ENCODE data around the gene RABGEF1. TPM values are rescaled to one million over a fixed set of nuclear protein-coding genes. Genes with fewer than 3 reads are reported as not detected.
"Not testable (repeated sequence)": the region's sequence is repeated elsewhere in the genome, so short reads cannot be mapped to it uniquely, and the experiment has no call there.

Gene RABGEF1
- total RNA-seq, 4 donors from 2014 or later, result 44.6 to 53.2 (median 48.1) TPM

DNA sequence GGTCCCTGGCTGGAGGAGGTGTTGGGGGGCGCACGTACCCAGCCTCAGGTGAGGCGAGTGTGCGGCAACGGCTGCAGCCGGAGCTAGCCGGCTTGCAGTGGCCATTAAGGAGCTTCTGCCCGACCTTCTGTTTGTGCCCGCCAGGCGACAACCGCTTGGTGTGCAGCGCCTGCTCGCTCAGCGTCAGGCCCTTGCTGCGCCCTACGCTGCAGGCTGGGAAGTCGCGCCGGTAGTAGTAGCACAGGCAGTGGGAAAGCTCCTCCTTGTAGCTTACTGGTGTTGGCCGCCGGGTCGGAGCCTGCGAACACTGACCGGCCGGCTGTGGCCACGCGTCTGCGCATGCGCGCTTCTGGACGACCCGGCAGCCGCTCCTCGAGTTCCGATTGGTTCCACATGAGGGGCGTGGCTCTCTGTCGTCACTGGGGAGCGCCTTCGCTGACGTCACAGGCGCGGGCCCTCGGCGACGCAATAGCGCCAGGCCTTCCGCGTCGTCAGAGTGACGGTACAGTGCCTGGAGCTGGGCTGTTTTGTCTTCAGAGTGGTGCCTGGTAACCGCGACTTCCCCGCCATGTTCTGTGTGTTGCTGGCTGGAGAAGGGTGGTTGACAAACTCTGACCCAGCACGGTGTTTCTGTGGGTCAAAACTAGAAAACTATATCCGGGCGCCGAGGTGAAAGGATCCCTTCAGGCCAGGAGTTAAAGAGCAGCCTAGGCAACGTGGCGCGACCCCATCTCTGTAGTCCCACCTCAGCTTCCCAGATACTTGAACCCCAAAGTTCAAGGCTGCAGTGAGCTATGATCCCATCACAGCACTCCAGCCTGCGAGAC is 104.2 kb downstream of the RABGEF1 start:
- peak overlapping the region; percentile 82 for H3K4me3 ChIP-seq (ENCODE audit: low read depth, poor library complexity, severe bottlenecking)
- TF ChIP-seq, protein P1, sequence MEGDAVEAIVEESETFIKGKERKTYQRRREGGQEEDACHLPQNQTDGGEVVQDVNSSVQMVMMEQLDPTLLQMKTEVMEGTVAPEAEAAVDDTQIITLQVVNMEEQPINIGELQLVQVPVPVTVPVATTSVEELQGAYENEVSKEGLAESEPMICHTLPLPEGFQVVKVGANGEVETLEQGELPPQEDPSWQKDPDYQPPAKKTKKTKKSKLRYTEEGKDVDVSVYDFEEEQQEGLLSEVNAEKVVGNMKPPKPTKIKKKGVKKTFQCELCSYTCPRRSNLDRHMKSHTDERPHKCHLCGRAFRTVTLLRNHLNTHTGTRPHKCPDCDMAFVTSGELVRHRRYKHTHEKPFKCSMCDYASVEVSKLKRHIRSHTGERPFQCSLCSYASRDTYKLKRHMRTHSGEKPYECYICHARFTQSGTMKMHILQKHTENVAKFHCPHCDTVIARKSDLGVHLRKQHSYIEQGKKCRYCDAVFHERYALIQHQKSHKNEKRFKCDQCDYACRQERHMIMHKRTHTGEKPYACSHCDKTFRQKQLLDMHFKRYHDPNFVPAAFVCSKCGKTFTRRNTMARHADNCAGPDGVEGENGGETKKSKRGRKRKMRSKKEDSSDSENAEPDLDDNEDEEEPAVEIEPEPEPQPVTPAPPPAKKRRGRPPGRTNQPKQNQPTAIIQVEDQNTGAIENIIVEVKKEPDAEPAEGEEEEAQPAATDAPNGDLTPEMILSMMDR (IDR thresholded peaks at IDR 0.05), result peak in 1 of 3 donors; percentile 74
- TF ChIP-seq POLR2A (IDR thresholded peaks at IDR 0.05), result peak in 1 of 2 donors; percentile 67
- intact Hi-C loops (cut with DNase I; ENCODE audit: low total_unique reads), result no loop called here
- WGBS, 2 donors, result 0 to 1% methylated on average over 33 to 48 of the region's 61 CpGs
- DNase-seq (ENCODE audit: low spot score in 2 of 2), result peak; percentile 97 to 100

DNA sequence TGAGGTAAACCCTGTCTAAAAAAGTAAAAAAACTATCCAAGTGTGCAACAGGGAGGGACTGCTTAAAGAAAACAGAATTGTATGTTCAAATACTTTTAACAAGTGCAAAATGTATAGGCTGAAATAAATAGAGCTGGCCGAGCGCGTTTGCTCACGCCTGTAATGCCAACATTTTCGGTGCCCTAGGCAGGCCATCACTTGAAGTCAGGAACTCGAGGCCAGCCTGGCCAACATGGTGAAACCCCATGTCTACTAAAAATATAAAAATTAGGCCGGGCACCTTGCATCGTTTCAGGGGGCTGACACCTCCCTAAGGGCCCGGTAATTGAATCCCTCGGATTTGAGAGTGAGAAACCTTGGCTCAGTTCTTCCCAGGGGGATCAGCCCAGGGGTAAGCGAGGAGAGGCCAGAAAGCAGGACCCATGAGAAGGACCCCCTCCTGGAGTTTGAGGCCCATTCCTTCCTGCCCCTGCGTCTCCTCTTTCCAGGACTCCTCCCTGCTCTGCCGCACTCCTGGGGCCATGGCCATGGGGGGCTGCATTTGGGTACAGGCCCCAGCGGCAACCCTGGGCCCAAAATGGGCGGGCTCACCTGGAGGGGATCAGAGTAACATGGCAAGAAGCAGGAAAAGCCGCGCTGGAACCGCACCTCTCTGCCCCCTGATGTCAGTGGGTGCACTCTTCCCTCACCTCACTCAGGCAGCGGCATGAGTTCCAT is 105.0 kb downstream of the RABGEF1 start:
- DNase-seq (ENCODE audit: low spot score in 2 of 2), result peak in 1 of 2 donors; percentile 85
- H3K4me3 ChIP-seq (ENCODE audit: low read depth, poor library complexity, severe bottlenecking), result peak overlapping the region; percentile 65
- TF ChIP-seq POLR2A (IDR thresholded peaks at IDR 0.05), result no peak
- TF ChIP-seq, protein P1 (IDR thresholded peaks at IDR 0.05), result no peak
- WGBS, 2 donors, result 46 to 54% methylated on average over 19 of the region's 19 CpGs
- intact Hi-C loops (cut with DNase I; ENCODE audit: low total_unique reads), result no loop called here

DNA sequence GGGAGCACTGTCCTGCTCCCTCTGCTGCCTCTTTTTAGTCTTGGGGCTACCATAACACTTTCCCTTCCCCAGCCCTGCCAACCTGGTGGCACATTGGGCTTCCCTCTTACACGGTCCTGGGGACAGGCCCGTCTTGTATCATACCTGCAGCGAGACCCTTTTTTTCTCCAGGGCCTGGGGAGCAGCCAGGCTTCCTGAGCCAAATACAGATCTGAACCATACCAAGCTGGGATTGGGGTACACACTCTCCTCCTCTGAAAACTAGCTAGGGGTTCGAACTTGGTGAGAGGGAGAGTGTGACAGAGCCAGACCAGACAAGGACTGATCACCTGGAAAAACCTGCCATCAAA is 105.5 kb downstream of the RABGEF1 start:
- DNase-seq (ENCODE audit: low spot score in 2 of 2); intact Hi-C loops (cut with DNase I; ENCODE audit: low total_unique reads); H3K4me3 ChIP-seq (ENCODE audit: low read depth, poor library complexity, severe bottlenecking): not testable (repeated sequence)
- WGBS, 2 donors, result 87 to 92% methylated on average over 4 of the region's 4 CpGs

DNA sequence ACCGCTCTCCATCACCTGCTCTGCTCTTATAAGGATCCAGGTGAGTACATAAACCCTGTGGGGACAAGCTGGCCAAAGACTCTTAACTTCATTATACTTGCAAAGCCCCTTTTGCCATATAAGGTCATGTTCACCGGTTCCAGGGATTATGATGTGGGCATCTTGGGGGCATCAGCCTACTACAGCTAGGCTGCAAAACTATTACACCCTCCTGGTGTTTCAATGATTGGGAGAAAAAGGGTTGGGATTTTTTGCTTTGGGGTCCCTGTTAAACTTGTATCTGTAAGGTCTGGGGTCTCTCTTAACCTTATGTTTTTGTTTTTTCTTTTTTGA is 107.0 kb downstream of the RABGEF1 start:
- DNase-seq (ENCODE audit: low spot score in 2 of 2); intact Hi-C loops (cut with DNase I; ENCODE audit: low total_unique reads): not testable (repeated sequence)

DNA sequence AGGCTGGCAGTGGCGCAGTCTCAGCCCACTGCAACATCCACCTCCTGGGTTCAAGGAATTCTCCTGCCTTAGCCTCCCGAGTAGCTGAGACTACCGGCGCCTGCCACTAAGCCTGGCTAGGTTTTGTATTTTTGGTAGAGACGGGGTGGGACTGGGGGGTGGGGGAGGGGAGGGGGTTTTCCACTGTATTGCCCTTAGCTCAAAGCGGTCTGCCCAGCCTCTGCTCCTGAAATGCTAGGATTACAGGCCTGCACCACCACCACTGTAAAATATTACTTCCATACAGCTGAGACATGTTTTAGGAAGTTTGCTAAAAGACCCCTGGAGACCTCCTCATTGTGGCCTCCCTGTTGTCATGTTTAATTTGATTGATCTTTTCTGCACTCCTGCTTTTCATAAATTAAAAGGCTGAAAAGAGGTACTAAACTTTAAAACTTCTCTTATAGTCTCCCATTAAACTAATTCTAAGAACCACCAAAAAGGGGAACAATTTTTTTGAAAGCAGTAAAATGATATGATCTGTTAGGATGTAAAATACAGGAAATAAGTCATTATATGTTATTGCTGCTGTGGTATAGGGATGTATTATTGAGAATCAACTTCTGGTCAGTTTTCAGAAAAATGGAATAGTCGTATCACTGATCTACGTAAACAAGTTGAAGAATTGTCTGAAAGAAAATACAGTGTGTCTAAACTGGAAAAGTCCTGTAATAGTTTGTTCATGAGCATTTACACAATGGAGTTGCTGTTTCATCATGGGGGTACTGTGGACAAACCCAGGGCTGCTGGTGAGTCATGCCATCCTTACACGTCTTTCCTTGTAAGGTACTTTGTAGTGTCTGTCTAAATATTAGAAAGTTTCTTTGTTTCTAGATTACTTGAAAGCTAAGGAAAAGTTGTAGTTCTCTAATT is 107.6 kb downstream of the RABGEF1 start:
- WGBS, 2 donors, result 70 to 72% methylated on average over 9 of the region's 9 CpGs
- no peak overlapping the region for H3K4me3 ChIP-seq (ENCODE audit: low read depth, poor library complexity, severe bottlenecking)
- no peak for TF ChIP-seq POLR2A (IDR thresholded peaks at IDR 0.05)
- TF ChIP-seq, protein P1 (IDR thresholded peaks at IDR 0.05), result no peak
- no peak for DNase-seq (ENCODE audit: low spot score in 2 of 2)
- intact Hi-C loops (cut with DNase I; ENCODE audit: low total_unique reads), result no loop called here

More for the DNA sequence above, 107.0 kb downstream of the RABGEF1 start:
- not testable (repeated sequence) for H3K4me3 ChIP-seq (ENCODE audit: low read depth, poor library complexity, severe bottlenecking)
- WGBS, 2 donors, result 47 to 59% methylated on average over 2 of the region's 2 CpGs

DNA sequence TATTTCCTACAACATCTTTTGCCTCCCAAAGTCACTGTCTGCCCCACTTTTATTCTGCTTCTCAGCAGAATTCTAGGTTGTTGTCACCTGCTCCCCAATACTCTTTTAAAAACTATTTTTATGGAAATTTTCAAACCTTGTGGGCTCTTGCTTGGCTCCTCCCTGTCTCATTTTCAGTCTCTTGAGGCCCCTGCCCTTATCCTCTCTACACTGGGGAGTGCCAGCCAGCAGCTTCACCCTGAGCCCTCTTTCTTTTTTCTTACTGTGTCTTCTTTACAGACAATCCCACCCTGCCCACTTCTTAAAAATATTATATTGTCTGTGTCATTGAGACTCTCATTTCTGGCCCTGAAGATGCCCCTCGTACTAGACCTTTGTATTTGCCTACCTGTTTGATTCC is 118.8 kb downstream of the RABGEF1 start:
- H3K4me3 ChIP-seq (ENCODE audit: low read depth, poor library complexity, severe bottlenecking), result no peak overlapping the region
- intact Hi-C loops (cut with DNase I; ENCODE audit: low total_unique reads), result no loop called here
- 93 to 94% methylated on average over 1 of the region's 1 CpG for WGBS, 2 donors
- TF ChIP-seq POLR2A (IDR thresholded peaks at IDR 0.05), result no peak
- TF ChIP-seq, protein P1 (IDR thresholded peaks at IDR 0.05), result no peak
- DNase-seq (ENCODE audit: low spot score in 2 of 2), result no peak

Measured in lower leg skin (tissue), 4 donors.